ENCODE measurements around the gene TMEM38A. TPM values are rescaled to one million over a fixed set of nuclear protein-coding genes. Genes with fewer than 3 reads are reported as not detected.
"Not testable (repeated sequence)": the region's sequence is repeated elsewhere in the genome, so short reads cannot be mapped to it uniquely, and the experiment has no call there.

The TMEM38A gene
- total RNA-seq, 1 donor = 2.2 TPM

- no peak for DNase-seq (ENCODE audit: low read depth)
- TF ChIP-seq CTCF (IDR thresholded peaks at IDR 0.05; ENCODE audit: insufficient read depth, low read depth, low read length) = no peak
- H3K4me3 ChIP-seq (ENCODE audit: low read depth, low read length) = no peak overlapping the region
Observed at GRCh38 chr19:16715611-16716010, 54.7 kb downstream of the TMEM38A start.

GRCh38 chr19:16721051-16721450 is 60.1 kb downstream of the TMEM38A start:
- no peak for TF ChIP-seq CTCF (IDR thresholded peaks at IDR 0.05; ENCODE audit: insufficient read depth, low read depth, low read length)
- H3K4me3 ChIP-seq (ENCODE audit: low read depth, low read length) = no peak overlapping the region
- no peak for DNase-seq (ENCODE audit: low read depth)

- no peak for DNase-seq (ENCODE audit: low read depth)
- no peak for TF ChIP-seq CTCF (IDR thresholded peaks at IDR 0.05; ENCODE audit: insufficient read depth, low read depth, low read length)
- H3K4me3 ChIP-seq (ENCODE audit: low read depth, low read length) = no peak overlapping the region
Observed at GRCh38 chr19:16722591-16722990, 61.7 kb downstream of the TMEM38A start.

GRCh38 chr19:16726916-16727315 is 66.0 kb downstream of the TMEM38A start:
- DNase-seq (ENCODE audit: low read depth) = no peak
- no peak for TF ChIP-seq CTCF (IDR thresholded peaks at IDR 0.05; ENCODE audit: insufficient read depth, low read depth, low read length)

GRCh38 chr19:16735650-16736266 is 74.8 kb downstream of the TMEM38A start:
- H3K4me3 ChIP-seq (ENCODE audit: low read depth, low read length); DNase-seq (ENCODE audit: low read depth): not testable (repeated sequence)

More at GRCh38 chr19:16726916-16727315, 66.0 kb downstream of the TMEM38A start:
- no peak overlapping the region for H3K4me3 ChIP-seq (ENCODE audit: low read depth, low read length)

GRCh38 chr19:16736709-16737108 is 75.8 kb downstream of the TMEM38A start:
- no peak for DNase-seq (ENCODE audit: low read depth)
- H3K4me3 ChIP-seq (ENCODE audit: low read depth, low read length) = no peak overlapping the region
- TF ChIP-seq CTCF (IDR thresholded peaks at IDR 0.05; ENCODE audit: insufficient read depth, low read depth, low read length) = no peak

- no peak for TF ChIP-seq CTCF (IDR thresholded peaks at IDR 0.05; ENCODE audit: insufficient read depth, low read depth, low read length)
- peak; percentile 68 for DNase-seq (ENCODE audit: low read depth)
- no peak overlapping the region for H3K4me3 ChIP-seq (ENCODE audit: low read depth, low read length)
Observed at GRCh38 chr19:16737911-16738310, 77.0 kb downstream of the TMEM38A start.
